OCI-LY3 (cell line): ENCODE results near the gene AFAP1.

ENCODE experiments used
- H2AFZ ChIP-seq: fragments of 200-600, 300-600 bp; shearing (Covaris generic); 2 replicates; pipeline ENCODE4 v1.6.0; 2014; ENCODE audit warnings: antibody characterized with exemption, low read depth, low read length
- H3K27ac ChIP-seq: fragments of 200-600, 300-600 bp; sonication (generic); 2 replicates; pipeline ENCODE4 v1.5.1; 2014; ENCODE audit warnings: mild to moderate bottlenecking, low read length, moderate library complexity, mixed read lengths
- H3K27me3 ChIP-seq: fragments of 200-600, 300-600 bp; sonication (generic); 2 replicates; pipeline ENCODE4 v1.6.1; 2014; ENCODE audit warnings: low read depth, low read length, mixed read lengths
- H3K36me3 ChIP-seq: fragments of 200-600, 300-600 bp; sonication (generic); replicated peaks from 2 replicates; pipeline ENCODE3; 2014; ENCODE audit warnings: low read depth, low read length, mixed read lengths
- H3K4me1 ChIP-seq: fragments of 300-600, 200-600 bp; sonication (generic); 2 replicates; pipeline ENCODE4 v1.6.1; 2014; ENCODE audit warnings: low read length, mixed read lengths
- H3K4me2 ChIP-seq: fragments of 200-600, 300-600 bp; sonication (generic); 2 replicates; pipeline ENCODE4 v1.6.1; 2014; ENCODE audit warnings: low read length, mixed read lengths
- H3K4me3 ChIP-seq: fragments of 300-600, 200-600 bp; sonication (generic); 2 replicates; pipeline ENCODE4 v1.5.1; 2014; ENCODE audit warnings: antibody characterized with exemption, mild to moderate bottlenecking, low read length, moderate library complexity
- H3K79me2 ChIP-seq: fragments of 300-600, 200-600 bp; shearing (Covaris generic); 2 replicates; pipeline ENCODE4 v1.6.1; 2014; ENCODE audit warnings: mild to moderate bottlenecking, low read length, mixed read lengths
- H3K9ac ChIP-seq: fragments of 300-600, 200-600 bp; shearing (Covaris generic); 2 replicates; pipeline ENCODE4 v1.6.0; 2014; ENCODE audit warnings: mild to moderate bottlenecking, low read length, moderate library complexity
- H3K9me3 ChIP-seq: fragments of 200-600, 300-600 bp; shearing (Covaris generic); 2 replicates; pipeline ENCODE4 v1.6.1; 2014; ENCODE audit warnings: low read length, mixed read lengths; ENCODE audit not compliant: insufficient read depth
- H4K20me1 ChIP-seq: fragments of 200-600, 300-600 bp; sonication (generic); 2 replicates; pipeline ENCODE4 v1.6.1; 2016; ENCODE audit warnings: low read length, mixed read lengths; ENCODE audit not compliant: insufficient read depth
- EZH2phosphoT487 ChIP-seq: fragments of 200-600 bp; shearing (Covaris generic); IDR thresholded peaks from 2 replicates; pipeline ENCODE4 v1.6.1; 2018; ENCODE audit warnings: antibody characterized with exemption, mixed run types, low read depth
- TF ChIP-seq, protein P1 (sequence below): fragments of 200-600, 300-600 bp; sonication (generic); IDR thresholded peaks from 2 replicates; pipeline ENCODE4 v1.5.1; 2014; ENCODE audit warnings: antibody characterized with exemption, low read length, low read depth

The AFAP1 gene

GRCh38 chr4:7860600-7861163 is 79.0 kb downstream of the AFAP1 start:
- Histone ChIP-seq H3K79me2 (no peaks in the 10 kb centered on the region), H2AFZ (no peak overlapping the region), H3K9ac (no peak overlapping the region), H3K4me3 (no peak overlapping the region), H3K27ac (no peak overlapping the region), H3K36me3 (no peaks in the 10 kb centered on the region), H3K4me2 (no peak overlapping the region), H3K9me3 (no peaks in the 10 kb centered on the region; the same call in 1 of the 2 replicates), H3K4me1 (no peaks in the 10 kb centered on the region), H3K27me3 (no peaks in the 10 kb centered on the region), H4K20me1 (no peaks in the 10 kb centered on the region)
- TF ChIP-seq EZH2phosphoT487: no peak
- TF ChIP-seq, protein P1, sequence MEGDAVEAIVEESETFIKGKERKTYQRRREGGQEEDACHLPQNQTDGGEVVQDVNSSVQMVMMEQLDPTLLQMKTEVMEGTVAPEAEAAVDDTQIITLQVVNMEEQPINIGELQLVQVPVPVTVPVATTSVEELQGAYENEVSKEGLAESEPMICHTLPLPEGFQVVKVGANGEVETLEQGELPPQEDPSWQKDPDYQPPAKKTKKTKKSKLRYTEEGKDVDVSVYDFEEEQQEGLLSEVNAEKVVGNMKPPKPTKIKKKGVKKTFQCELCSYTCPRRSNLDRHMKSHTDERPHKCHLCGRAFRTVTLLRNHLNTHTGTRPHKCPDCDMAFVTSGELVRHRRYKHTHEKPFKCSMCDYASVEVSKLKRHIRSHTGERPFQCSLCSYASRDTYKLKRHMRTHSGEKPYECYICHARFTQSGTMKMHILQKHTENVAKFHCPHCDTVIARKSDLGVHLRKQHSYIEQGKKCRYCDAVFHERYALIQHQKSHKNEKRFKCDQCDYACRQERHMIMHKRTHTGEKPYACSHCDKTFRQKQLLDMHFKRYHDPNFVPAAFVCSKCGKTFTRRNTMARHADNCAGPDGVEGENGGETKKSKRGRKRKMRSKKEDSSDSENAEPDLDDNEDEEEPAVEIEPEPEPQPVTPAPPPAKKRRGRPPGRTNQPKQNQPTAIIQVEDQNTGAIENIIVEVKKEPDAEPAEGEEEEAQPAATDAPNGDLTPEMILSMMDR: no peak

GRCh38 chr4:7859326-7859725 is 80.3 kb downstream of the AFAP1 start:
- no peak overlapping the region for H3K9ac ChIP-seq
- TF ChIP-seq, protein P1: no peak
- H3K4me1 ChIP-seq: no peaks in the 10 kb centered on the region
- no peak overlapping the region for H3K4me3 ChIP-seq
- no peak overlapping the region for H2AFZ ChIP-seq
- no peaks in the 10 kb centered on the region for H4K20me1 ChIP-seq
- H3K27ac ChIP-seq: no peak overlapping the region
- no peaks in the 10 kb centered on the region; the same call in 1 of the 2 replicates for H3K9me3 ChIP-seq
- H3K27me3 ChIP-seq: no peaks in the 10 kb centered on the region
- no peak overlapping the region for H3K4me2 ChIP-seq
- H3K79me2 ChIP-seq: no peaks in the 10 kb centered on the region
- H3K36me3 ChIP-seq: no peaks in the 10 kb centered on the region

- H3K4me3 ChIP-seq: no peak overlapping the region
- H2AFZ ChIP-seq: no peak overlapping the region
- no peaks in the 10 kb centered on the region for H4K20me1 ChIP-seq
- no peaks in the 10 kb centered on the region for H3K27me3 ChIP-seq
- TF ChIP-seq EZH2phosphoT487: no peak
- TF ChIP-seq, protein P1: no peak
- H3K9me3 ChIP-seq: no peaks in the 10 kb centered on the region; the same call in 1 of the 2 replicates
- no peak overlapping the region for H3K4me2 ChIP-seq
- H3K27ac ChIP-seq: no peak overlapping the region
- no peaks in the 10 kb centered on the region for H3K36me3 ChIP-seq
- H3K4me1 ChIP-seq: no peaks in the 10 kb centered on the region
- H3K79me2 ChIP-seq: no peaks in the 10 kb centered on the region
- no peak overlapping the region for H3K9ac ChIP-seq
These were observed 81.2 kb downstream of the AFAP1 start for GRCh38 chr4:7858498-7858897.

DNA sequence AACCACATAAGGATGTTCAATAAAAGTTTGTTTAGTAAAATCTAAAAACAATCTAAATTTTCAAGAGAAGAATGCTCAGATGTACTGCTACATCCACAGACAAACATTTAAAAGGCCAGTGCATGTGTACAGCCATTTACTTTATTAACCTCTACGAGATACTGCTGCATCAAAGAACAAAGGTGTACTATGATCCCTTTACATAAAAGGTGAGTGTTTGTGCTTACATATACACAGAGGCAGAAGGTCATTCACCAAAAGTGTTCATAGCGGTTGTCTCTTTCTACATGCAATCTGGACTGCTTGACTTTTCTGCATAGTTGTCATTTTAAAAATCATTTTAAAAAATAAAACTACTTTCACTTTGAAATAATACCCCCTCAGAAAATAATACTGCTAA is 81.7 kb downstream of the AFAP1 start:
- no peaks in the 10 kb centered on the region for H3K4me1 ChIP-seq
- TF ChIP-seq EZH2phosphoT487: no peak
- TF ChIP-seq, protein P1: no peak
- H3K27ac ChIP-seq: no peak overlapping the region
- H3K9me3 ChIP-seq: no peaks in the 10 kb centered on the region
- H2AFZ ChIP-seq: no peak overlapping the region
- no peaks in the 10 kb centered on the region for H3K27me3 ChIP-seq
- no peak overlapping the region for H3K4me2 ChIP-seq
- H3K79me2 ChIP-seq: no peaks in the 10 kb centered on the region
- no peaks in the 10 kb centered on the region for H4K20me1 ChIP-seq
- no peak overlapping the region for H3K4me3 ChIP-seq
- no peak overlapping the region for H3K9ac ChIP-seq
- H3K36me3 ChIP-seq: no peaks in the 10 kb centered on the region
